ENCODE results near the gene AMOTL2. TPM values are rescaled to one million over a fixed set of nuclear protein-coding genes. Genes with fewer than 3 reads are reported as not detected.
A peak's percentile ranks its signal among the peaks of the same experiment; 100 is the strongest.

Gene AMOTL2
- total and polyA plus RNA-seq, 2 experiments from 2014 or later: 156 to 347 TPM

GRCh38 chr3:134354612-134355251 is 19.5 kb downstream of the AMOTL2 start:
- Histone ChIP-seq H3K9ac (peak overlapping the region; percentile 26), H3K36me3 (ENCODE audit: low read depth) (peaks cover 52% of the 10 kb centered on the region), H2AFZ (no peak overlapping the region), H4K20me1 (ENCODE audit: insufficient read depth) (no peaks in the 10 kb centered on the region), H3K9me2 (ENCODE audit: insufficient read depth) (no peaks in the 10 kb centered on the region), H3K27ac (peak overlapping the region; percentile 92), H3F3A (ENCODE audit: insufficient read depth) (peaks cover 94% of the 10 kb centered on the region), H3K4me1 (ENCODE audit: insufficient read depth) (peaks cover 52% of the 10 kb centered on the region), H3K9me3 (ENCODE audit: low read depth) (no peaks in the 10 kb centered on the region), H3K4me3 (no peak overlapping the region), H3K4me2 (ENCODE audit: unreplicated experiment) (no peak overlapping the region), H3K27me3 (replicated peaks; ENCODE audit: insufficient read depth) (no peaks in the 10 kb centered on the region), H3K79me2 (ENCODE audit: insufficient read depth) (peaks cover 28% of the 10 kb centered on the region)
- 82 to 84% methylated on average over 7 of the region's 7 CpGs for WGBS, 2 experiments (ENCODE audit: low coverage in 1 of 2, low lambda C conversion rate in 2 of 2, missing lambda C conversion rate in 2 of 2)
- in situ Hi-C loops (cut with MboI): no loop called here
- TF ChIP-seq EZH2phosphoT487 (IDR thresholded peaks at IDR 0.05; ENCODE audit: insufficient read depth, low read depth) (no peak), EZH2 (IDR thresholded peaks at IDR 0.05; ENCODE audit: insufficient read depth, poor library complexity, severe bottlenecking) (no peak)
- peak; percentile 50 for DNase-seq

DNA sequence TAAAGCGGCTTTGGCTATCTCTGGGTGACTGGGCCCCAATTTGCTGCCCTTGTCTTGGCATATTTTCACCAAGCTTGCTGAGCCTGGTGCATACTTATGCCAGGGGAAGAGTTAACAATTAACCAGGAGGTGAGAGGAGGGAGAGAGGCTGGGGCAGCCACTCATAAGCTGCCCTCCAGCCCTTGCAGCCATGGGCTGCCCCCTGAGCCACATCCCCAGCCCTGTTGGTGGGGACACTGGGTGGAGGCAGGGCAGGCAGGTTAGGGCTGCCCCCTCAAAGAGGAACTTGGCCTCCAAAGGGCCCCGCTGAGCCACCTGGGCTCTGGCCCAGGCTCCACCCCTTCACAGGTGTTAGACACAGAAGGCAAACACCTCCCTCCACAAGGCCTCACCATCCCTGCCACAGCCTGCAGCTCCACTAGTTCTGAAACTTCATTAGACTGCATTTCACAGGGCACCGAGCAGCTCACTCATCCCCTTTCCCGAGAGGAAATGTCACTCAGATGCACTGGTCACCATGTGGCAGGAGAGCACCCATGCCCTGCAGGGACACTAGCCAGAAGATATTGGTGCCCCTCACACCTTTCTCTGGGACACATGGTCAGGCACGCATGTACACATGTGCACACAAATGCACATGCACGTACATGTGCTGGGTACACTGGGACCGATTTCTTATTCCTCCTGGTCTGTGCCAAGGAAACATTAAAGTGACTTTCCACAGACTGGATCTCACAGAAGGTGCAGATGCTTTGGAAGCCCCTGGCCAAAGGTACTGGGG is 20.2 kb downstream of the AMOTL2 start:
- H3K4me2 ChIP-seq (ENCODE audit: unreplicated experiment): no peak overlapping the region
- no peaks in the 10 kb centered on the region for H3K9me3 ChIP-seq (ENCODE audit: low read depth)
- in situ Hi-C loops (cut with MboI): no loop called here
- no peaks in the 10 kb centered on the region for H4K20me1 ChIP-seq (ENCODE audit: insufficient read depth)
- peaks cover 28% of the 10 kb centered on the region for H3K79me2 ChIP-seq (ENCODE audit: insufficient read depth)
- DNase-seq: peak; percentile 52
- peak overlapping the region; percentile 92 for H3K27ac ChIP-seq
- peaks cover 94% of the 10 kb centered on the region for H3F3A ChIP-seq (ENCODE audit: insufficient read depth)
- H3K27me3 ChIP-seq (replicated peaks; ENCODE audit: insufficient read depth): no peaks in the 10 kb centered on the region
- no peaks in the 10 kb centered on the region for H3K9me2 ChIP-seq (ENCODE audit: insufficient read depth)
- TF ChIP-seq EZH2phosphoT487 (IDR thresholded peaks at IDR 0.05; ENCODE audit: insufficient read depth, low read depth) (no peak), EZH2 (IDR thresholded peaks at IDR 0.05; ENCODE audit: insufficient read depth, poor library complexity, severe bottlenecking) (no peak)
- peak overlapping the region; percentile 26; the same call in 1 of the 2 replicates for H3K9ac ChIP-seq
- no peak overlapping the region for H3K4me3 ChIP-seq
- WGBS, 2 experiments (ENCODE audit: low coverage in 1 of 2, low lambda C conversion rate in 2 of 2, missing lambda C conversion rate in 2 of 2): 76 to 77% methylated on average over 7 of the region's 7 CpGs
- H3K4me1 ChIP-seq (ENCODE audit: insufficient read depth): peaks cover 49% of the 10 kb centered on the region
- peaks cover 45% of the 10 kb centered on the region for H3K36me3 ChIP-seq (ENCODE audit: low read depth)
- H2AFZ ChIP-seq: no peak overlapping the region

- Histone ChIP-seq H4K20me1 (ENCODE audit: insufficient read depth) (no peaks in the 10 kb centered on the region), H3K4me1 (ENCODE audit: insufficient read depth) (peaks cover 48% of the 10 kb centered on the region), H3K79me2 (ENCODE audit: insufficient read depth) (peaks cover 28% of the 10 kb centered on the region), H3K27me3 (replicated peaks; ENCODE audit: insufficient read depth) (no peaks in the 10 kb centered on the region), H3K4me2 (ENCODE audit: unreplicated experiment) (no peak overlapping the region), H2AFZ (no peak overlapping the region), H3K4me3 (no peak overlapping the region), H3K9ac (0 out of 2 replicates have a peak overlapping the region, but pooled peaks have one; percentile 6), H3K27ac (peak overlapping the region; percentile 92), H3K36me3 (ENCODE audit: low read depth) (peaks cover 38% of the 10 kb centered on the region), H3K9me2 (ENCODE audit: insufficient read depth) (no peaks in the 10 kb centered on the region), H3F3A (ENCODE audit: insufficient read depth) (peaks cover 90% of the 10 kb centered on the region), H3K9me3 (ENCODE audit: low read depth) (no peaks in the 10 kb centered on the region)
- 74% methylated on average over 8 of the region's 8 CpGs for WGBS, 2 experiments (ENCODE audit: low coverage in 1 of 2, low lambda C conversion rate in 2 of 2, missing lambda C conversion rate in 2 of 2)
- in situ Hi-C loops (cut with MboI): no loop called here
- DNase-seq: peak; percentile 58
- no peak for TF ChIP-seq EZH2 (IDR thresholded peaks at IDR 0.05; ENCODE audit: insufficient read depth, poor library complexity, severe bottlenecking)
- TF ChIP-seq EZH2phosphoT487 (IDR thresholded peaks at IDR 0.05; ENCODE audit: insufficient read depth, low read depth): no peak
Measured at GRCh38 chr3:134353171-134353825, 20.9 kb downstream of the AMOTL2 start.

- peaks cover 44% of the 10 kb centered on the region for H3K4me1 ChIP-seq (ENCODE audit: insufficient read depth)
- H3K9ac ChIP-seq: no peak overlapping the region
- H3K4me3 ChIP-seq: no peak overlapping the region
- no peaks in the 10 kb centered on the region for H3K27me3 ChIP-seq (replicated peaks; ENCODE audit: insufficient read depth)
- no peaks in the 10 kb centered on the region for H4K20me1 ChIP-seq (ENCODE audit: insufficient read depth)
- H3K79me2 ChIP-seq (ENCODE audit: insufficient read depth): peaks cover 21% of the 10 kb centered on the region
- H3K27ac ChIP-seq: peak overlapping the region; percentile 92
- in situ Hi-C loops (cut with MboI): no loop called here
- TF ChIP-seq EZH2 (IDR thresholded peaks at IDR 0.05; ENCODE audit: insufficient read depth, poor library complexity, severe bottlenecking): no peak
- H3K36me3 ChIP-seq (ENCODE audit: low read depth): peaks cover 29% of the 10 kb centered on the region
- DNase-seq: peak; percentile 65
- H3F3A ChIP-seq (ENCODE audit: insufficient read depth): peaks cover 79% of the 10 kb centered on the region
- H2AFZ ChIP-seq: no peak overlapping the region
- 98 to 100% methylated on average over 4 of the region's 4 CpGs for WGBS, 2 experiments (ENCODE audit: low coverage in 1 of 2, low lambda C conversion rate in 2 of 2, missing lambda C conversion rate in 2 of 2)
- no peaks in the 10 kb centered on the region for H3K9me3 ChIP-seq (ENCODE audit: low read depth)
- H3K4me2 ChIP-seq (ENCODE audit: unreplicated experiment): no peak overlapping the region
- no peaks in the 10 kb centered on the region for H3K9me2 ChIP-seq (ENCODE audit: insufficient read depth)
Measured at GRCh38 chr3:134352031-134352671, 22.1 kb downstream of the AMOTL2 start.
